HG03378 (cell line): ENCODE results near the gene PTPRN2.

Source experiments
- ATAC-seq: cut with Tn5 transposase; IDR thresholded peaks from one replicate; pipeline ENCODE4 v1.9.1; 2021; ENCODE audit warnings: mild to moderate bottlenecking, moderate library complexity; ENCODE audit not compliant: unreplicated experiment

PTPRN2 gene

GRCh38 chr7:158016180-158017097 is 571.2 kb downstream of the PTPRN2 start:
- no peak for ATAC-seq

DNA sequence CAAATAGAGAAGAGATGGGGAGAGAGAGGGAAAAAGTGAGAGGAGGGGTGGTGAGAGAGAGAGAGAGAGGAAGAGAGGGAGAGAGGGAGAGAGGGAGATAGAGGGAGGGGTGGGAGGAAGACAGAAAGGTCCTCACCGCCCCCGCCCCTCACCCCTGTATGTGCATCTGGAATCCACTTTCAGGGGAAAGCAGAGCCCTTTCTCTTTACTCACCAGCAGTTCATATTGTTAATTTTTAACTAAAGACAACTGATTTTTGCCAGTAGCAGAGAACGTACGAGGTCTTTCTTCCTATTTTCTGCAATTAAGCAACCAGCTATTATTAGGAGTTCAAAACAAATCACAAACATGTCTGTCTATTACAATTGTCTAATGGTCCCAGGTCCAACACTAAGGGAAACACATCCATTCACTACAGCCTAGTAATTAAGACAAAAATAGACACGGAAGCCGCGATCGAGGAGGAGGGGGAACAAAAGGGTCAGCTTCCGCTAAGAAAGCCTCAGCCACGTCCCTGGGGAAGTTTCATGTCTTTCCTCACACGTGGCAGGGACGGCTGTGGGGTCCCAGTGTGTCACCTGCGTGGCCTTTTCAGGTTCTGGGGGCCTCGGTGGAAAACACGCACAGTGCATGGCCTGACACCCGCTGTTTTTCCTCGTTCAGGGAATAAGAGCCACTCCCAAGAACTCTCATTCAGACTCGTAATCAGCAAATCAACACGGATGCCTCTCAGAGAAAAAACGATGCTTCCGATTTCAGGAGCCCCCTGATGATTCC is 572.0 kb downstream of the PTPRN2 start:
- ATAC-seq = no peak

DNA sequence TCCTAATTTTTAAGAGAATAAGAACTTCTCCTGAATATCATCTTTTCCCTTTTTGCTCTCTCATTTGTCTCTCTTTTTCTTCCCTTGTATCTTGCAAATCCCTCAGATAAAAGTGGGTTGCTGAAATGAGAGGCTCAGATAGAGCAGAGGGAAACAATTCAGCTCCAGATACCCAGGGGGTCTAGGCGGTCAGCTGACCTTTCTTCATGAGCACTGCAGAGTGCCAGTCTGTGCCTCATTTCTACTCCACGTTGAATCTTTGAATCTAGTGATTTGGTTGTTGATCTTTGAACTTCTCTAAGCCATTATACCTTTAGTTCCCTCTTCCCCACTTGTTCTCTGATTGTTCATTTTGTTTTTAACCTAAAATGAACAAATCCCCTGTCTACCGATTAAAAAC is 572.6 kb downstream of the PTPRN2 start:
- no peak for ATAC-seq

DNA sequence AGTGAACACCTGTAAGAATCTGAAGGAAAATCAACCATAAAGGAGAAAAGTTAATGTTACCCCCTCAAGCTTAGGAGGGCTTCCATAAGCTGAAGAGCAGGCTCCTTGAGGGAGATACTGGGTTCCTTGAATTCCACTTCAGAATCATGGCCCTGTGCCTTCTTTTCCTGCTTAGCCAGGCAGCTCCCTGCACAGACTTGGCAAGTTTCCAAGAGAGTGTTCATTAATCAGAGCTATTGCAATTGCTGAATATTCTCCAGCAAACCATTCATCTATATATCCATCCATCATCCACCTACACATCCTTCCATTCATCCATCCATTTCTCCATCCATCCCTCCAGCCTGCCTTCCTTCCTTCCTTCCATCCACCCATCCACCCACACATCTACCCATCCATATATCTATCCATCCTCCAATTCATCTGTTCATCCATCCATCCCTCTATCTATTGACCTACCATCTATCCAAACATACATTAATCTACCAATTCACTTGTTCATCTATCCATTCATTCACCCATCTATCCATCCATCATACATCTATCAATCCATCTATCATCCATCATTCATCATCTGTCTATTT is 574.4 kb downstream of the PTPRN2 start:
- no peak for ATAC-seq

DNA sequence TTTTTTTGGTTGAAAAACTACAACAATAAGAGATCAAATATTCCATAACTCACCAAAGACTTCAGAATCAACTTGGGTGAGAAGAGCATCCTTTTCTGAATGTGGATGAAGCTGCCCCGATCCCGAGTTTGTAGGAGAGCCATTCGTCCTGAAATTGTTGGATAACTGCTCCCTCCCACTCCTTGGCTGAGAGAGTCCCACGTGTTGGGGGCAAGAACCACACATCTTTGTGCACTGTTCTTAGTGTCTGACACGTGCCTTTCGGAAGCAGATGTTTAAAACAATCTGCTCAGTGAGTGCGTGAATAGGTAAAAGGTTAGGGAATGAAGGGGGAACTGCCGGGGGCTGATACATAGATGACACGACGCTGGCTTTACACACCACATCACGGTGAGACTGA is 575.7 kb downstream of the PTPRN2 start:
- no peak for ATAC-seq

DNA sequence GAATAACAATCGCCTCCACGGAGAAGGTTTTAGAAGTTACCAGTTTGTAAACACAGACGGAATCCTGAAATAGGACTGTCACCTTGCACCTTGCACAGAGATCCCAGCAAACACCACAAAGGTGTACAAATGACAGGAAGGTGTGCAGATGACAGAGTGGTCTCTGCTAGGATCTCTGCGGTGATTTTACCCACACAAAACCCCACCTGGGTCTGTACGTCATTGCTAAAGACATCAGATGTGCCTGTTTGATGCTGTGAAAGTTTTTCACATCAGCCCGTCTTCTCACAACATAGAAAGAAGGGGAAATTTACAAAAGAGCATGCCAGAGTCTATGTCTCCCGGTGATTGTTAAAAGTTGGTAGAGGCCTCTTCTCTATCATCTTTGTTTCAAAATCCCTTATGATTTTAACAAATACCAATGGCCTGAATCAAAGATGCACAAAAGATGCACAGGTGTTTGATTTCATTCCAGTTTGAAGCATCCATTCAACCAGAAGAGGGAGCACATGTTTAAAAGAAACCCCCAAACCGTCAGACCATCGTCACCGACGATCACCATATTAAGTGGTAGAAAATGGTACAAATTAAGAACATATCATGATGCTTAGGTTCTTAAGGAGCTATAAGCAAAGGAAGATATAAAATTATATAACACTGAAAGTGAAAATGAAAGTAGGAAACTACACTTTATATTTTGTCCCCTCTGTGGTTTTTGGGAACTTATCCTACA is 576.5 kb downstream of the PTPRN2 start:
- no peak for ATAC-seq

DNA sequence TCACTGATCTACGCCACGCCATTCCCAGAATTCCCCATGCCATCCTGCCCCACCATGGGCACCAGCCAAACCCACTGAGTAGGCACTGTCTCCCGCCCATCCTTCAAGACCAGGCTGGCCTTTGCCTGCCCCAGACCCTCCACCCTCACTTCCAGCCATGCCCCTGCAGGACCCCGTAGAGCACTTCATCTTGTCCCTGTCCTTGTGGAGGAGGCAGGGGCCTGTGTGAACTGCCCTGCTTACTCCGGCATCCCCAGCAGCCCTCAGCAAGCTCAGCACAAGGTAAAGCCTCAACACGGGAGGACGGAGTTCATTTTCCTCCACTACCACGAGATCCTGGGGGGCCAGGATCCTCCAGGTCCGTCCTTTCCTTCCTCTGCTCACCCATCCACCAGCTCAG is 577.7 kb downstream of the PTPRN2 start:
- no peak for ATAC-seq

DNA sequence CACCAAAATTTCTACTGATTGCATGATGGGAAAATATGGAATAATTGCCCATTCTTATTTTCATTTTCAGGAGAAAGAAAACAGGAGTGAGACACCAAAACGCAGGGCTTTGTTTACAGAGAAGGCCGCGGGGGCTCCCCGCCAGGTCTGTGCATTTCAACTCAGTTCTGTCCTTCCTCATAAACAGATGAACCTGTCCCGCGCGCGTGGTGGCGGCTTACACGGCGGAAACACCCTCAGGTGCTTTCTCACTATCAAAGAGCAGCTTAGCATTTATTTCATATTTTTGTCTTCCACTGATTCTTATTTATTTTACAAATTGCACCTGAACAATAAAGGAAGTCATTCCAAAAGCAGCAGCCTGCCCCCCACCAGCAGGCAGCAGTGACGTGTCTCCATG is 579.4 kb downstream of the PTPRN2 start:
- ATAC-seq = no peak

- no peak for ATAC-seq
These were observed 579.8 kb downstream of the PTPRN2 start for GRCh38 chr7:158007697-158008257.

- no peak for ATAC-seq
These were observed 580.6 kb downstream of the PTPRN2 start for GRCh38 chr7:158006841-158007696.

GRCh38 chr7:158005531-158005930 is 582.1 kb downstream of the PTPRN2 start:
- no peak for ATAC-seq

DNA sequence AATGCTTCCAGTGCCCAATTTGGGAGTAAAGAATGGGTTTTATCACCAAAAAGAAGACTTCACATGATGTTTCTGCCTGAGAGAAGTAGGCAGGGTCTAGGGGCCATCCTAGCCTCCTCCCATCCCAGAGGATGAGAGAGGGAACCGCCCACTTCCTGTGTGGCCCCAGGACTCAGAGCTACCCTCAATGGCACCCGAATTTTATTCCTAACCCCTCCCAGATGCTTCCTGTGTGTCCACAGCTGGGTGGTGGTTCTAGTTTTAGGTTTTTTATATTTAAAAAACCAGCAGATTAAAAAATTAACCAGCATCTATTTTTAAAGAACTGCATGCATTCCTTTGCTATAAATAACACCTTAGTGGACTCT is 583.5 kb downstream of the PTPRN2 start:
- ATAC-seq = no peak

- no peak for ATAC-seq
These were observed 584.0 kb downstream of the PTPRN2 start for GRCh38 chr7:158003441-158004122.

GRCh38 chr7:158002486-158003080 is 585.0 kb downstream of the PTPRN2 start:
- no peak for ATAC-seq

GRCh38 chr7:158001621-158002320 is 585.9 kb downstream of the PTPRN2 start:
- ATAC-seq = no peak

DNA sequence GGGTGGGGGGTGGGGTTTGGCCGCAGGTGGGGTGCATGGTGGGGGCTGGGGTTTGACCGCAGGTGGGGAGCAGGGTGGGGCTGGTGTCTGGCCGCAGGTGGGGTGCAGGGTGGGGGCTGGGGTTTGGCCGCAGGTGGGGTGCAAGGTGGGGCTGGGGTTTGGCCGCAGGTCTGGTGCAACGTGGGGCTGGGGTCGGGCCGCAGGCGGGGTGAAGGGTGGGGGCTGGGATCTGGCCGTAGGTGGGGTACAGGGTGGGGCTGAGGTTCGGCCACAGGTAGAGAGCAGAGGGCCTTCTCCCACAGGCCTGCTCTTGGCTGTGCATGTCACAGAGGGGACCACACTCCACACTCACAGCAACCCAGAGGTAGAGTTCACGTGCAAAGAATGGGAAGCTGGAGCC is 586.6 kb downstream of the PTPRN2 start:
- no peak for ATAC-seq

GRCh38 chr7:158000160-158000559 is 587.5 kb downstream of the PTPRN2 start:
- no peak for ATAC-seq

DNA sequence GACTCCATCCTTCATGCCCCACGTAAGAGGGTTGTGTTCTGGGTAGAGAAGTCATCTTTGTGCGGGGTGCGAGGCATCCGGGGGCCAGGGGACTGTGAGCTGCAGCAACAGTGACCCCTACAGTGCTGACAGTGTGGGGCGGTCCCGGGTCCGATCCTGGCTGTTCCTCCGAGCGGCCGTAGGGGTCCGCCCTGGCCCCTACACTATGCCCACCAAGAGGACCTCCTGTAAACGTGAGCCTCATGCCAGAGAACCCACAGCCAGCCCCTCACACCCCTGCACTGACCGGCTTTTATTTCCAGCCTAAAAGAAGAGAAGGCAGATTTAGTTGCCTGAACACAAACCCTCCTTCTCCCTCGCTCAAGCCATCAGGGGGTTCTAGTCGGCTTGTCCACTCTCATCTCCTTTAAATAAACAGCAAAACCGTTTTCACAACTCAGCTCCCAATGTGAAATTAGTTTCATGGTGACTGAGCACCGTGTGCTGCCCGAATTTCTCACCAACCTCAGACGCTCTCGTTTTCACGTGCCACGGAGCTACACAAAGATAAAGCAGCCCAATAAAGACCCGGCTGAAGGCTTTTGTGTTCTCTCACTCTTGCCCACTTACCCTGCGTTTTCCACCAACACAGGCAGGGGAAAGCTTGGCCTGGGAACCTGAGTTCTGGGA is 588.6 kb downstream of the PTPRN2 start:
- ATAC-seq = no peak
